ENCODE data around the gene SAP30BP.
A peak's percentile ranks its signal among the peaks of the same experiment; 100 is the strongest.

SAP30BP gene

DNA sequence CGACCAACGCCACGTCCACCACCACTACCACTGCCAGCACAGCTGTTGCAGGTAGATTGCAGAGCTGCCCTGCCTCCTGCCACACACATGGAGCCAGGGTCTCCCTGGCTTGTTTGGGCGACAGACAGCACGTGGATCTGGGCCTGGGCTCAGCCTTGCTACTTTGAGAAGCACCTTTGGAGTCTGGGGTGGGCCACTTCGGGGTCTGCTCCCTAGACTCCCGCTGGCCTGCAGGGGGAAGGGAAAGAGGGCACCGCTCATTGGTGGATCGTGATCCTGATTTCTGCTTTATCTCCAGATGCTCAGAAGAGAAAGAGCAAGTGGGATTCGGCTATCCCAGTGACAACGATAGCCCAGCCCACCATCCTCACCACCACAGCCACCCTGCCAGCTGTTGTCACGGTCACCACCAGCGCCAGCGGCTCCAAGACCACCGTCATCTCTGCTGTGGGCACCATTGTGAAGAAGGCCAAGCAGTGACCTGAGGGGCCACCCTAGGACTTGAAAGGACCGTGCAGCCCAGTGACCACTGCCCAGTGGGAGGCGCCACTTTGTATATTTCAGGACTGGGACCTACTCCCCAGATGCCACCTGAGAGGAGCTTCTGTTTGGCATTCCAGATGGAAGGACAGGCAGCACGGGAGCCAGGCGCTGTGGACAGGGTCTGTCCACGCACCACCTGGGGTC, 39.0 kb downstream of the SAP30BP start:
- no peak for DNase-seq (ENCODE audit: low read depth)
- H3K4me3 ChIP-seq (ENCODE audit: low read depth, low read length), result no peak overlapping the region
- TF ChIP-seq MAX (IDR thresholded peaks at IDR 0.05; ENCODE audit: low read depth, low read length) (no peak), POLR2A (IDR thresholded peaks at IDR 0.05; ENCODE audit: extremely low read depth, insufficient read length) (no peak), MYC (IDR thresholded peaks at IDR 0.05; ENCODE audit: low read depth, low read length) (no peak)
- TF ChIP-seq, protein P1, sequence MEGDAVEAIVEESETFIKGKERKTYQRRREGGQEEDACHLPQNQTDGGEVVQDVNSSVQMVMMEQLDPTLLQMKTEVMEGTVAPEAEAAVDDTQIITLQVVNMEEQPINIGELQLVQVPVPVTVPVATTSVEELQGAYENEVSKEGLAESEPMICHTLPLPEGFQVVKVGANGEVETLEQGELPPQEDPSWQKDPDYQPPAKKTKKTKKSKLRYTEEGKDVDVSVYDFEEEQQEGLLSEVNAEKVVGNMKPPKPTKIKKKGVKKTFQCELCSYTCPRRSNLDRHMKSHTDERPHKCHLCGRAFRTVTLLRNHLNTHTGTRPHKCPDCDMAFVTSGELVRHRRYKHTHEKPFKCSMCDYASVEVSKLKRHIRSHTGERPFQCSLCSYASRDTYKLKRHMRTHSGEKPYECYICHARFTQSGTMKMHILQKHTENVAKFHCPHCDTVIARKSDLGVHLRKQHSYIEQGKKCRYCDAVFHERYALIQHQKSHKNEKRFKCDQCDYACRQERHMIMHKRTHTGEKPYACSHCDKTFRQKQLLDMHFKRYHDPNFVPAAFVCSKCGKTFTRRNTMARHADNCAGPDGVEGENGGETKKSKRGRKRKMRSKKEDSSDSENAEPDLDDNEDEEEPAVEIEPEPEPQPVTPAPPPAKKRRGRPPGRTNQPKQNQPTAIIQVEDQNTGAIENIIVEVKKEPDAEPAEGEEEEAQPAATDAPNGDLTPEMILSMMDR (IDR thresholded peaks at IDR 0.05; ENCODE audit: low read depth, low read length), result no peak

DNA sequence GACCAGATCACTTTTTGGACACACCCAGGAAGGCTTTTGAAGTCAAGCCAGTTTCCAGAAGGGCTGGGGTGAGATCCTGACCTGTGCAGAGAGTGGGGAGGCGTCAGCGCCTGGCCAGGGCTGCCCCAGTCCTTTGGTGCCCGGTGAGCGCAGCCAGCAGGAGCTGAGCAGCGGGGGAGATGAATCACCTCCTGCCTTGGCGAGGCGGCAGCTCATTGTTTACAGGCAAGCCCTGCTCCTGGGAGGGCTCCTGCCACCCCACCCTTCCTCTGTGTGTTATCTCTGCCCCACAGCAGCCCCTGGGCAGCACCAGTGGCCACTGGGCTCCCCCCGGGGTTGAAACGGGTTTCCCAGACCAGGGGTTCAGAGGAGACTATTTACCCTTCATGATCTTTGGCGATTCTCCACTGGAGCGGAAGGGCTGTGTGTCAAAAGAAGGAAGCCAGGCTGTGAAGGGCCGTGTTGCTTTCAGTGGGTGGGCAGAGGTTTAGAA, 40.0 kb downstream of the SAP30BP start:
- no peak for TF ChIP-seq MAX (IDR thresholded peaks at IDR 0.05; ENCODE audit: low read depth, low read length)
- no peak for TF ChIP-seq POLR2A (IDR thresholded peaks at IDR 0.05; ENCODE audit: extremely low read depth, insufficient read length)
- TF ChIP-seq MYC (IDR thresholded peaks at IDR 0.05; ENCODE audit: low read depth, low read length), result no peak
- TF ChIP-seq, protein P1 (IDR thresholded peaks at IDR 0.05; ENCODE audit: low read depth, low read length), result no peak
- no peak overlapping the region for H3K4me3 ChIP-seq (ENCODE audit: low read depth, low read length)
- no peak for DNase-seq (ENCODE audit: low read depth)

DNA sequence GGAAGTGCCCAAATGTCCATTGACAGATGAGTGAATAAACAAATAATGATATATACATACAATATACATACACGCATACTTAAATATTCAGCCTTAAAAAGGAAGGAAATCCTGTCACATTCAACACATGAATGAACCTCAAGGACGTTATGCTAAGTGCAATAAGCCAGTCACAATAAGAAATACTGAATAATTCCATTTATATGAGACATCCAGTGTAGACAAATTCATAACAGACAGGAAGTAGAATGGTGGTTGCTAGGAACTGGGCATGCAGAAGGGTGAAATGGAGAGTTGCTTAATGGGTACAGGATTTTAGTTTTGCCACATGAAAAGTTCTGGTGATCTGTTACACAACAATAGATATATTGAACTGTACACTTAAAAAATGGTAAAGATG, 45.3 kb downstream of the SAP30BP start:
- TF ChIP-seq, protein P1 (IDR thresholded peaks at IDR 0.05; ENCODE audit: low read depth, low read length), result no peak
- no peak for TF ChIP-seq POLR2A (IDR thresholded peaks at IDR 0.05; ENCODE audit: extremely low read depth, insufficient read length)
- TF ChIP-seq MYC (IDR thresholded peaks at IDR 0.05; ENCODE audit: low read depth, low read length), result no peak
- no peak for TF ChIP-seq MAX (IDR thresholded peaks at IDR 0.05; ENCODE audit: low read depth, low read length)
- H3K4me3 ChIP-seq (ENCODE audit: low read depth, low read length), result no peak overlapping the region
- DNase-seq (ENCODE audit: low read depth), result peak; percentile 28

- TF ChIP-seq, protein P1 (IDR thresholded peaks at IDR 0.05; ENCODE audit: low read depth, low read length), result no peak
- TF ChIP-seq MYC (IDR thresholded peaks at IDR 0.05; ENCODE audit: low read depth, low read length), result no peak
Observed at GRCh38 chr17:75719732-75720131, 52.6 kb downstream of the SAP30BP start.

DNA sequence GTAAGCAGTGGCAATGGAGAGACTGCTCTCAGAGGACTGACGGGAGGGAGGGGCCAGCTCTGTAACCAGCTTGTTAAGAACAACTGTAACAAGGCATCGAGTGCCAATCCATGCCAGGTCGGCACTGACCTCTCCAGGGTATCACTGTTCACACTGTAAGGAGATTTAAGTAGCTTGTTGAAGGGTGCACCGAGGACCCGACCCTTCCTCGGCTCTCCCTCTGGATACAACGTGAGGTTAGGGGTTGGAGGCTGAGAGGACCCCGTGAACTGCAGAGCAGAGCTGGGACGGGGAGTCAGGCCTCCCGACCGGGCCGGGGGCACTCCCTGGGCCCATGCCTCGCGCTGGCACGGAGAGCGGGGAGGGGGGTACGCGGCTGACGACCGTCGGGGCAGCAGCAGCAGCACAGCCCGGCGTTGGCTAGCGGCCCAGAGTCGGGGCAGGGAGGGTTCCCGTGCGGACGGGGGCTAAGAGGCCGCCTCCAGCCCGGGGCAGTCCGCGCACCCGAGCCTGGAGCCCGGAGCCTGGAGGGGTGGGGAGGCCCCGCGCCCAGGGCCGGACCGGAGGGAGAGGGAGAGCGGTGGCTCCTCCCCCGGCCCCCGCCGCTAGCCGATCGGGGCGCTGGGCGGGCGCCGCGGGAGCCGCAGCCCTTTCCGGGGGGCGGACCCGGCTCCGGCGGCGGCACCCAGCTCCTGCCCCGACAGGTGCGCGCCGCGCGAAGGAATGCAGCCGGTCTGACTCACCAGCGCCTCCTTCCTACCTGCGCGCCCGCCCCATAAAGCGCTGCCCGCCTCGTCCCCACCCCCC, 53.7 kb downstream of the SAP30BP start, which contains the start of gene ITGB4:
ITGB4 (plus strand) TSS at position 804 of the 807 bp plus-strand sequence. CDS start 3,245 bp downstream, outside the sequence.
- peak; percentile 48 for DNase-seq (ENCODE audit: low read depth)
- H3K4me3 ChIP-seq (ENCODE audit: low read depth, low read length), result no peak within 1 kb of the TSS
- TF ChIP-seq POLR2A (IDR thresholded peaks at IDR 0.05; ENCODE audit: extremely low read depth, insufficient read length) (no peak), MYC (IDR thresholded peaks at IDR 0.05; ENCODE audit: low read depth, low read length) (no peak), MAX (IDR thresholded peaks at IDR 0.05; ENCODE audit: low read depth, low read length) (no peak)
- TF ChIP-seq, protein P1 (IDR thresholded peaks at IDR 0.05; ENCODE audit: low read depth, low read length), result no peak

More at GRCh38 chr17:75719732-75720131, 52.6 kb downstream of the SAP30BP start:
- H3K4me3 ChIP-seq (ENCODE audit: low read depth, low read length), result no peak overlapping the region
- no peak for DNase-seq (ENCODE audit: low read depth)

All from NB4 (cell line).